ENCODE data around the gene FRK. TPM values are rescaled to one million over a fixed set of nuclear protein-coding genes. Genes with fewer than 3 reads are reported as not detected.

The FRK gene
- total RNA-seq, 4 donors from 2014 or later: 0.59 to 3.2 (median 2.0) TPM

DNA sequence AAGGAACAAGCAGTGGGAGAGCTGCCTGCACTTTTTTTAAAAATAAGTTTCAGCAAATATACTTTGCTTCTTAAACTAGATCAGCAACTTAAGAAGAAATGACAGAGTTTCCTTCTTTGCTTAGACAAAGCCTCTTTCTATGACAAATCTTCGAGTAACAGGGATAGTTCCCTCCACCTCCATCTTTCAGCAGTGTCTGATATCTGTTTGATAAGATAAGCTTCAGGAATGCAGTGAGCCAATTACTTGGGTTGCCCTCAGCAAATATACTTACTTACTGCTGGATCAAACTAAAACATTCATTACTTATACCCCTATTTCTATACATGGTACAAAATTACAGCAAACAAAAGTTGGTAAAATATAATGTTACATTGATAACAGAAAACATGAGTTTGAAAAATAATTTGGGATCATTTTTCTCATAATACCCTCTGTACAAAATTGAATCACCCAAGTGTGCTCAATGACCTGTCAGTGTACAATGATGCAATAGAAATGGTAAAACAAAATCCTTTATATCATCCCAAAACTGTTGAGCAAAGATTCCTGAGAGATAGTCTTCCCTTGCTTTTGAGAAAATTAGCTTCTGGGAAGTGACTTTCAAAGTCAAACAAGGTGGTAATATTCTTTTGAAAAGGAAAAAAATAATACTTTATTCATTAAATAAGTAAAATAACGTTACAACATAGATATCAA, 24.5 kb downstream of the FRK start:
- no peak for DNase-seq (ENCODE audit: low spot score in 2 of 2)
- no peak overlapping the region for H3K4me3 ChIP-seq (ENCODE audit: low read depth, poor library complexity, severe bottlenecking)
- intact Hi-C loops (cut with DNase I; ENCODE audit: low total_unique reads): no loop called here
- whole genome bisulfite sequencing, 2 donors: 40 to 43% methylated on average over 2 of the region's 2 CpGs
- no peak for TF ChIP-seq POLR2A (IDR thresholded peaks at IDR 0.05)
- TF ChIP-seq, protein P1, sequence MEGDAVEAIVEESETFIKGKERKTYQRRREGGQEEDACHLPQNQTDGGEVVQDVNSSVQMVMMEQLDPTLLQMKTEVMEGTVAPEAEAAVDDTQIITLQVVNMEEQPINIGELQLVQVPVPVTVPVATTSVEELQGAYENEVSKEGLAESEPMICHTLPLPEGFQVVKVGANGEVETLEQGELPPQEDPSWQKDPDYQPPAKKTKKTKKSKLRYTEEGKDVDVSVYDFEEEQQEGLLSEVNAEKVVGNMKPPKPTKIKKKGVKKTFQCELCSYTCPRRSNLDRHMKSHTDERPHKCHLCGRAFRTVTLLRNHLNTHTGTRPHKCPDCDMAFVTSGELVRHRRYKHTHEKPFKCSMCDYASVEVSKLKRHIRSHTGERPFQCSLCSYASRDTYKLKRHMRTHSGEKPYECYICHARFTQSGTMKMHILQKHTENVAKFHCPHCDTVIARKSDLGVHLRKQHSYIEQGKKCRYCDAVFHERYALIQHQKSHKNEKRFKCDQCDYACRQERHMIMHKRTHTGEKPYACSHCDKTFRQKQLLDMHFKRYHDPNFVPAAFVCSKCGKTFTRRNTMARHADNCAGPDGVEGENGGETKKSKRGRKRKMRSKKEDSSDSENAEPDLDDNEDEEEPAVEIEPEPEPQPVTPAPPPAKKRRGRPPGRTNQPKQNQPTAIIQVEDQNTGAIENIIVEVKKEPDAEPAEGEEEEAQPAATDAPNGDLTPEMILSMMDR (IDR thresholded peaks at IDR 0.05): no peak

DNA sequence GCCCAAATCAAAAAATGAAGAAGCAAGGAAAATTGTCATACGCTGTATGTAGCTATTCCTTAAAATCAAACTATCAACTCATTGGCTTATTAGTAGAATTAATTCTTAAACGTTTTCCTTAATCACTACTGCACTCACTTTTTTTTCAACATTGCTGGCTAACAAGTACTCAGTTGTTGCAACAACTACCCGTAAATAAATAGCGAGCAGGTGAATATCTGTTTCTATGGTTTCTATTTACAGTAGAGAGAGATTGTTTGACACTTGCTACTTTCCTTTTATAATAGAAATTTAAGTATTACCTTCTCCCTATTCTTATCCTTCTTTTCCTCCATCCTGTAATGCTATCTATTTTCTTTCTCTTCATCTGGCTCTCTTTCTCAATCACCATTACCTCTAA, 25.1 kb downstream of the FRK start:
- H3K4me3 ChIP-seq (ENCODE audit: low read depth, poor library complexity, severe bottlenecking): no peak overlapping the region
- WGBS, 2 donors: 57 to 66% methylated on average over 4 of the region's 4 CpGs
- no peak for TF ChIP-seq POLR2A (IDR thresholded peaks at IDR 0.05)
- TF ChIP-seq, protein P1 (IDR thresholded peaks at IDR 0.05): no peak
- intact Hi-C loops (cut with DNase I; ENCODE audit: low total_unique reads): no loop called here
- no peak for DNase-seq (ENCODE audit: low spot score in 2 of 2)

- DNase-seq (ENCODE audit: low spot score in 2 of 2): no peak
- TF ChIP-seq, protein P1 (IDR thresholded peaks at IDR 0.05): no peak
- TF ChIP-seq POLR2A (IDR thresholded peaks at IDR 0.05): no peak
- intact Hi-C loops (cut with DNase I; ENCODE audit: low total_unique reads): no loop called here
- 16 to 32% methylated on average over 2 of the region's 2 CpGs for WGBS, 2 donors
- H3K4me3 ChIP-seq (ENCODE audit: low read depth, poor library complexity, severe bottlenecking): no peak overlapping the region
Measured at GRCh38 chr6:116034327-116034726, 26.4 kb downstream of the FRK start.

DNA sequence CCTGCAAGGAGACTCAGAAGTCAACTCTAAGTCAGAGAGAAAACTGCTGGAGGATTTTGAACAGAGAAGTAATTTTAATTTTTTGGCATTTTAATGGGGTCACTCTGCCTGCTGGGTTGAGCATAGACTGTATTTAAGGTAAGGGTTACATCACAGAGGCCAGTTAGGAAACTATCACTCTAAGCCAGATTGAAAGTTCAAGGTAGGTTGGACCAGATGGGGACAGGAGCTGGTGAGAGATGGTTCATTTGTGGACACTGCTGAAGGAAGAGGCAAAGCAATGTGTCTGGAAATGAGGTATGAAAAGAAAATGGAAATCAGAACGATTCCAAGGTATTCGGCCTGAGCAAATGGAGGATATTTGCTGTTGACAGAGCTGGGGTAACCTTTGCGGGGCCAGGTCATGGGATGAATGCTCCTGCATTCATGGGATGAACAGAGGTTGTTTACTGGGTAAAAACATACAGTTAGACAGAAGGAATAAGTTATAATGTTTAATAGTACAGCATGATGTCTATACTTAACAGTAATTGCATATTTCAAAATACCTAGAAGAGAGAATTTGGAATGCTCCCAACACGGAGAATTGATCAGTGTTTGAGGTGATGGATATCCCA, 26.9 kb downstream of the FRK start:
- no peak for DNase-seq (ENCODE audit: low spot score in 2 of 2)
- H3K4me3 ChIP-seq (ENCODE audit: low read depth, poor library complexity, severe bottlenecking): no peak overlapping the region
- TF ChIP-seq, protein P1 (IDR thresholded peaks at IDR 0.05): no peak
- no peak for TF ChIP-seq POLR2A (IDR thresholded peaks at IDR 0.05)
- intact Hi-C loops (cut with DNase I; ENCODE audit: low total_unique reads): no loop called here
- WGBS, 2 donors: 79 to 95% methylated on average over 4 of the region's 4 CpGs

DNA sequence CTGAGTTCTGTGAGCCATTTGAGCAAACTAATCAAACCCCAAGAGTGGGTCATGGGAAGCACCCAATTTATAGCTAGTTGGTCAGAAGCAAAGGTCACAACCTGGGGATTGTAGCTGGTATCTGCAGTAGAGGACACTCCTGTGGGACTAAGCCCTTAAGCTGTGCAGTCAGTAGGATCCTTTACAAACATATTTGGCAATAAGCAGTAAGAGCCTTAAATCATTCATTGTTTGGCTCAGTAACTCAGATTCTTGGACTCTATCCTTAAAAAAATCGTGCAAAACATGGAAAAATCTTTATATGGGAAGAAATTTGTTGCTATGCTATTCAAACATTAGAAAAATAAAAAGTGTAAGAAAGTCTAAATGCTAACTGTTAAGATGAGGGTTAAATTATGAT, 29.9 kb downstream of the FRK start:
- intact Hi-C loops (cut with DNase I; ENCODE audit: low total_unique reads): no loop called here
- DNase-seq (ENCODE audit: low spot score in 2 of 2): no peak
- 18 to 21% methylated on average over 1 of the region's 1 CpG for WGBS, 2 donors
- H3K4me3 ChIP-seq (ENCODE audit: low read depth, poor library complexity, severe bottlenecking): no peak overlapping the region
- no peak for TF ChIP-seq POLR2A (IDR thresholded peaks at IDR 0.05)
- TF ChIP-seq, protein P1 (IDR thresholded peaks at IDR 0.05): no peak

Data from lower leg skin (tissue), 4 donors.